ENCODE results near the gene PIK3R5.

Gene PIK3R5

GRCh38 chr17:8837563-8838075 is 127.9 kb downstream of the PIK3R5 start:
- Histone ChIP-seq H3K9ac (ENCODE audit: low read depth, low read length) (no peak overlapping the region), H3K4me2 (ENCODE audit: insufficient read depth, low read length) (no peak overlapping the region), H3K27ac (ENCODE audit: low read length) (no peak overlapping the region), H4K20me1 (ENCODE audit: insufficient read depth, low read length) (no peaks in the 10 kb centered on the region; the same call in 1 of the 2 replicates), H3K36me3 (ENCODE audit: insufficient read depth, low read length) (peaks cover 73% of the 10 kb centered on the region), H3K79me2 (ENCODE audit: insufficient read depth, low read length) (no peaks in the 10 kb centered on the region), H3K4me3 (ENCODE audit: low read depth in 1 of 2, low read length in 2 of 2) (no peak overlapping the region), H3K4me1 (ENCODE audit: insufficient read depth, low read length) (peaks cover 8% of the 10 kb centered on the region; the same call in 1 of the 2 replicates), H3K9me3 (ENCODE audit: insufficient read depth, low read length, severe bottlenecking) (no peaks in the 10 kb centered on the region), H3K27me3 (ENCODE audit: insufficient read depth, low read length, poor library complexity) (no peaks in the 10 kb centered on the region), H2AFZ (ENCODE audit: low read depth, low read length) (no peak overlapping the region)
- no peak for DNase-seq
- no peak for ATAC-seq (ENCODE audit: insufficient read depth, low read depth)
- TF ChIP-seq EZH2 (IDR thresholded peaks at IDR 0.05; ENCODE audit: borderline replicate concordance, low read depth, low read length, severe bottlenecking) = no peak
- no peak for TF ChIP-seq CTCF (IDR thresholded peaks at IDR 0.05; ENCODE audit: borderline replicate concordance, extremely low read depth, low read length, poor library complexity, severe bottlenecking)

GRCh38 chr17:8836821-8837562 is 128.5 kb downstream of the PIK3R5 start:
- Histone ChIP-seq H3K4me3 (ENCODE audit: low read depth in 1 of 2, low read length in 2 of 2) (no peak overlapping the region), H3K36me3 (ENCODE audit: insufficient read depth, low read length) (peaks cover 69% of the 10 kb centered on the region), H2AFZ (ENCODE audit: low read depth, low read length) (no peak overlapping the region), H3K4me2 (ENCODE audit: insufficient read depth, low read length) (no peak overlapping the region), H4K20me1 (ENCODE audit: insufficient read depth, low read length) (no peaks in the 10 kb centered on the region; the same call in 1 of the 2 replicates), H3K79me2 (ENCODE audit: insufficient read depth, low read length) (no peaks in the 10 kb centered on the region), H3K4me1 (ENCODE audit: insufficient read depth, low read length) (peaks cover 2% of the 10 kb centered on the region; the same call in 1 of the 2 replicates), H3K27ac (ENCODE audit: low read length) (no peak overlapping the region), H3K27me3 (ENCODE audit: insufficient read depth, low read length, poor library complexity) (no peaks in the 10 kb centered on the region), H3K9ac (ENCODE audit: low read depth, low read length) (no peak overlapping the region), H3K9me3 (ENCODE audit: insufficient read depth, low read length, severe bottlenecking) (no peaks in the 10 kb centered on the region)
- no peak for ATAC-seq (ENCODE audit: insufficient read depth, low read depth)
- no peak for DNase-seq
- no peak for TF ChIP-seq CTCF (IDR thresholded peaks at IDR 0.05; ENCODE audit: borderline replicate concordance, extremely low read depth, low read length, poor library complexity, severe bottlenecking)

GRCh38 chr17:8835631-8836364 is 129.7 kb downstream of the PIK3R5 start:
- H4K20me1 ChIP-seq (ENCODE audit: insufficient read depth, low read length) = no peaks in the 10 kb centered on the region; the same call in 1 of the 2 replicates

More at GRCh38 chr17:8835631-8836364, 129.7 kb downstream of the PIK3R5 start:
- no peak for DNase-seq
- TF ChIP-seq EZH2 (IDR thresholded peaks at IDR 0.05; ENCODE audit: borderline replicate concordance, low read depth, low read length, severe bottlenecking) (no peak), CTCF (IDR thresholded peaks at IDR 0.05; ENCODE audit: borderline replicate concordance, extremely low read depth, low read length, poor library complexity, severe bottlenecking) (no peak)
- H3K4me3 ChIP-seq (ENCODE audit: low read depth in 1 of 2, low read length in 2 of 2) = no peak overlapping the region
- no peaks in the 10 kb centered on the region for H3K79me2 ChIP-seq (ENCODE audit: insufficient read depth, low read length)
- no peaks in the 10 kb centered on the region for H3K27me3 ChIP-seq (ENCODE audit: insufficient read depth, low read length, poor library complexity)
- H3K27ac ChIP-seq (ENCODE audit: low read length) = no peak overlapping the region
- H3K36me3 ChIP-seq (ENCODE audit: insufficient read depth, low read length) = peaks cover 65% of the 10 kb centered on the region
- no peak for ATAC-seq (ENCODE audit: insufficient read depth, low read depth)
- H3K9me3 ChIP-seq (ENCODE audit: insufficient read depth, low read length, severe bottlenecking) = no peaks in the 10 kb centered on the region
- no peaks in the 10 kb centered on the region for H3K4me1 ChIP-seq (ENCODE audit: insufficient read depth, low read length)
- H2AFZ ChIP-seq (ENCODE audit: low read depth, low read length) = no peak overlapping the region
- H3K9ac ChIP-seq (ENCODE audit: low read depth, low read length) = no peak overlapping the region
- no peak overlapping the region for H3K4me2 ChIP-seq (ENCODE audit: insufficient read depth, low read length)

Measured in DND-41 (cell line).